Smooth muscle cell (in vitro differentiated cells): Measurements from ENCODE around the gene MAPK8IP1. TPM values are rescaled to one million over a fixed set of nuclear protein-coding genes. Genes with fewer than 3 reads are reported as not detected.

ENCODE experiments used
- DNase-seq: peaks from one replicate; lab custom pipeline; 2025; ENCODE audit not compliant: unreplicated experiment; lab: John Stamatoyannopoulos, UW
- H2AFZ ChIP-seq: fragments of 200-600 bp; sonication (generic); 2 replicates; pipeline ENCODE4 v1.6.0; 2016; ENCODE audit warnings: antibody characterized with exemption, low read depth, mild to moderate bottlenecking
- H3F3A ChIP-seq: fragments of 200-600 bp; sonication (generic); 2 replicates; pipeline ENCODE4 v1.6.0; 2017; ENCODE audit warnings: antibody characterized with exemption, low read depth
- H3K27ac ChIP-seq: fragments of 200-600 bp; sonication (generic); 2 replicates; pipeline ENCODE4 v1.5.1; 2016; ENCODE audit warnings: low read depth, mild to moderate bottlenecking
- H3K27me3 ChIP-seq: fragments of 200-600 bp; sonication (generic); 2 replicates; pipeline ENCODE4 v1.6.1; 2016; ENCODE audit warnings: low read depth, mild to moderate bottlenecking
- H3K36me3 ChIP-seq: fragments of 200-600 bp; sonication (generic); 2 replicates; pipeline ENCODE4 v1.5.1; 2016; ENCODE audit warnings: low read depth
- H3K4me1 ChIP-seq: fragments of 200-600 bp; sonication (generic); 2 replicates; pipeline ENCODE4 v1.5.1; 2016; ENCODE audit warnings: low read depth
- H3K4me2 ChIP-seq: fragments of 200-600 bp; sonication (generic); 2 replicates; pipeline ENCODE4 v1.6.0; 2016; ENCODE audit warnings: mild to moderate bottlenecking
- H3K4me3 ChIP-seq: fragments of 200-600 bp; sonication (generic); 2 replicates; pipeline ENCODE4 v1.5.1; 2016; ENCODE audit warnings: mild to moderate bottlenecking
- H3K79me2 ChIP-seq: fragments of 200-600 bp; sonication (generic); 2 replicates; pipeline ENCODE4 v1.6.0; 2016; ENCODE audit warnings: low read depth, mild to moderate bottlenecking
- H3K9ac ChIP-seq: fragments of 200-600 bp; sonication (generic); 2 replicates; pipeline ENCODE4 v1.6.0; 2016; ENCODE audit warnings: low read depth
- H3K9me3 ChIP-seq: fragments of 200-600 bp; sonication (generic); replicated peaks from 2 replicates; pipeline ENCODE4 v1.5.1; 2016; ENCODE audit warnings: low read depth
- H4K20me1 ChIP-seq: fragments of 200-600 bp; sonication (generic); 2 replicates; pipeline ENCODE4 v1.6.0; 2016; ENCODE audit warnings: low read depth
- WGBS: methylation state at CpG from one replicate; pipeline ENCODE4 v1.1.7; 2016; ENCODE audit warnings: low lambda C conversion rate; 5-methylcytosine and 5-hydroxymethylcytosine counted together
- polyA plus RNA-seq: library from polyadenylated mRNA; unstranded; fragments of >200 nt; fragmentation: Nextera tagmentation; extraction: Ambion mirVana; gene quantifications from 2 replicates; pipeline ENCODE4 v1.2.1, GENCODE V29; 2016
- total RNA-seq: library from RNA; depleted of rRNA; stranded (reverse); fragments of >200 nt; gene quantifications from 2 replicates; pipeline ENCODE4 v1.2.3, GENCODE V29; 2014
- TF ChIP-seq, protein P1 (sequence below): fragments of 200-600 bp; sonication (generic); IDR thresholded peaks from 2 replicates; pipeline ENCODE4 v1.5.1; 2017; ENCODE audit warnings: borderline replicate concordance, mild to moderate bottlenecking, antibody characterized with exemption; ENCODE audit not compliant: insufficient read depth, poor library complexity, severe bottlenecking

The MAPK8IP1 gene
- total and polyA plus RNA-seq, 2 experiments from 2014 or later: 5.2 to 8.1 TPM

- WGBS: 5% methylated on average over 16 of the region's 16 CpGs
- peak overlapping the region; percentile 97 for H3K27ac ChIP-seq
- peak overlapping the region; percentile 87 for H3K4me3 ChIP-seq
- TF ChIP-seq, protein P1, sequence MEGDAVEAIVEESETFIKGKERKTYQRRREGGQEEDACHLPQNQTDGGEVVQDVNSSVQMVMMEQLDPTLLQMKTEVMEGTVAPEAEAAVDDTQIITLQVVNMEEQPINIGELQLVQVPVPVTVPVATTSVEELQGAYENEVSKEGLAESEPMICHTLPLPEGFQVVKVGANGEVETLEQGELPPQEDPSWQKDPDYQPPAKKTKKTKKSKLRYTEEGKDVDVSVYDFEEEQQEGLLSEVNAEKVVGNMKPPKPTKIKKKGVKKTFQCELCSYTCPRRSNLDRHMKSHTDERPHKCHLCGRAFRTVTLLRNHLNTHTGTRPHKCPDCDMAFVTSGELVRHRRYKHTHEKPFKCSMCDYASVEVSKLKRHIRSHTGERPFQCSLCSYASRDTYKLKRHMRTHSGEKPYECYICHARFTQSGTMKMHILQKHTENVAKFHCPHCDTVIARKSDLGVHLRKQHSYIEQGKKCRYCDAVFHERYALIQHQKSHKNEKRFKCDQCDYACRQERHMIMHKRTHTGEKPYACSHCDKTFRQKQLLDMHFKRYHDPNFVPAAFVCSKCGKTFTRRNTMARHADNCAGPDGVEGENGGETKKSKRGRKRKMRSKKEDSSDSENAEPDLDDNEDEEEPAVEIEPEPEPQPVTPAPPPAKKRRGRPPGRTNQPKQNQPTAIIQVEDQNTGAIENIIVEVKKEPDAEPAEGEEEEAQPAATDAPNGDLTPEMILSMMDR: peak; percentile 9
- H3K79me2 ChIP-seq: peaks cover 48% of the 10 kb centered on the region
- no peak overlapping the region for H2AFZ ChIP-seq
- no peaks in the 10 kb centered on the region for H3F3A ChIP-seq
- no peaks in the 10 kb centered on the region for H3K36me3 ChIP-seq
- H3K27me3 ChIP-seq: no peaks in the 10 kb centered on the region
- no peaks in the 10 kb centered on the region for H3K9me3 ChIP-seq
- H3K4me2 ChIP-seq: peak overlapping the region; percentile 88
- H4K20me1 ChIP-seq: peaks cover 50% of the 10 kb centered on the region
- H3K9ac ChIP-seq: peak overlapping the region; percentile 99
- H3K4me1 ChIP-seq: peaks cover 12% of the 10 kb centered on the region
- no peak for DNase-seq
Measured at GRCh38 chr11:45847911-45848316, 37.5 kb upstream of the MAPK8IP1 start.

GRCh38 chr11:45848654-45849081, 36.8 kb upstream of the MAPK8IP1 start:
- Histone ChIP-seq H3K27me3 (no peaks in the 10 kb centered on the region), H3K9ac (peak overlapping the region; percentile 99), H3K27ac (peak overlapping the region; percentile 97), H3K4me2 (peak overlapping the region; percentile 88), H4K20me1 (peaks cover 57% of the 10 kb centered on the region), H3K36me3 (no peaks in the 10 kb centered on the region), H3K79me2 (peaks cover 56% of the 10 kb centered on the region), H3F3A (no peaks in the 10 kb centered on the region), H3K9me3 (no peaks in the 10 kb centered on the region), H3K4me1 (peaks cover 12% of the 10 kb centered on the region), H2AFZ (no peak overlapping the region), H3K4me3 (peak overlapping the region; percentile 87)
- WGBS: 80% methylated on average over 8 of the region's 8 CpGs
- TF ChIP-seq, protein P1: no peak
- no peak for DNase-seq

GRCh38 chr11:45850446-45850845, 35.0 kb upstream of the MAPK8IP1 start:
- H3K36me3 ChIP-seq: no peaks in the 10 kb centered on the region
- TF ChIP-seq, protein P1: no peak
- 21% methylated on average over 2 of the region's 2 CpGs for WGBS
- H3K9ac ChIP-seq: no peak overlapping the region
- H3K4me2 ChIP-seq: peak overlapping the region; percentile 60
- no peak overlapping the region for H2AFZ ChIP-seq
- peak overlapping the region; percentile 63 for H3K27ac ChIP-seq
- H3F3A ChIP-seq: no peaks in the 10 kb centered on the region
- peaks cover 71% of the 10 kb centered on the region for H3K79me2 ChIP-seq
- no peak overlapping the region for H3K4me3 ChIP-seq
- H3K9me3 ChIP-seq: no peaks in the 10 kb centered on the region
- peaks cover 75% of the 10 kb centered on the region for H4K20me1 ChIP-seq
- DNase-seq: no peak
- peaks cover 12% of the 10 kb centered on the region for H3K4me1 ChIP-seq
- H3K27me3 ChIP-seq: no peaks in the 10 kb centered on the region

DNA sequence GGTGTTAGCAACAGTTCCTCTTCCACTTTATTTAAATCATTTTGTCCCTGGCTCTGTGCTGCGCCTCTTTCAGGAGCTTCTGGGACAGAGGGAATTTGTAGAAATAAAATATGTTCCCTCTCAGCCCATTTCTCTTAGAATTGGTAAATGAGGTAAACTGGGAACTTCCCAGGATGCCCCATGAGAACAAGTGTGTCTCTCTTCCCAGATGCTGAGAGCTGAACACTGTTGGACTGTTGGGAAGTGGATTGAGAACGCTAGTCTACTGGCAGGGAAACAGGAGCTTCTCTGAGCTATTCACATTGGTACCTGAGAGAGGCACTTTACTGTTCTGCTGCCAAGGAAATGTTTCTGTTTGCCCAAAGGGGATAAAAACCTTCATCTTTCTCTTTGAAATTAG, 34.2 kb upstream of the MAPK8IP1 start:
- TF ChIP-seq, protein P1: no peak
- H3K36me3 ChIP-seq: no peaks in the 10 kb centered on the region
- H3K79me2 ChIP-seq: peaks cover 71% of the 10 kb centered on the region
- H3K4me3 ChIP-seq: no peak overlapping the region
- peak overlapping the region; percentile 63 for H3K27ac ChIP-seq
- H3K4me1 ChIP-seq: peaks cover 12% of the 10 kb centered on the region
- H3K27me3 ChIP-seq: no peaks in the 10 kb centered on the region
- DNase-seq: no peak
- H3F3A ChIP-seq: peaks cover 3% of the 10 kb centered on the region
- WGBS: 97% methylated on average over 2 of the region's 2 CpGs
- no peak overlapping the region for H3K9ac ChIP-seq
- no peak overlapping the region for H3K4me2 ChIP-seq
- no peaks in the 10 kb centered on the region for H3K9me3 ChIP-seq
- no peak overlapping the region for H2AFZ ChIP-seq
- peaks cover 83% of the 10 kb centered on the region for H4K20me1 ChIP-seq
